Renal cortex interstitium (tissue), 15 donors: ENCODE measurements around the gene OR10W1. TPM values are rescaled to one million over a fixed set of nuclear protein-coding genes. Genes with fewer than 3 reads are reported as not detected.

ENCODE experiments used
- DNase-seq, 11 donors: peaks; one replicate each; pipeline ENCODE4 v3.0.0-alpha.2; 2013; ENCODE audit warnings: low read depth in 9 of 11, low spot score in 4 of 11; ENCODE audit errors: extremely low read depth in 1 of 11
- long read RNA-seq, 16 experiments: transcript quantifications; one replicate each; lab custom pipeline, GENCODE V29; 2026
- polyA plus RNA-seq, 3 donors: library from polyadenylated mRNA; unstranded; fragments of 120-200 nt; gene quantifications; one replicate each; pipeline ENCODE4 v1.2.1, GENCODE V29; 2013; ENCODE audit not compliant: insufficient read length in 3 of 3

OR10W1 gene, protein sequence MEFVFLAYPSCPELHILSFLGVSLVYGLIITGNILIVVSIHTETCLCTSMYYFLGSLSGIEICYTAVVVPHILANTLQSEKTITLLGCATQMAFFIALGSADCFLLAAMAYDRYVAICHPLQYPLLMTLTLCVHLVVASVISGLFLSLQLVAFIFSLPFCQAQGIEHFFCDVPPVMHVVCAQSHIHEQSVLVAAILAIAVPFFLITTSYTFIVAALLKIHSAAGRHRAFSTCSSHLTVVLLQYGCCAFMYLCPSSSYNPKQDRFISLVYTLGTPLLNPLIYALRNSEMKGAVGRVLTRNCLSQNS
- not detected for polyA plus RNA-seq
- long read RNA-seq, donor 1: 0 reads
- long read RNA-seq, donor 2: 0 reads
- long read RNA-seq, donor 3: 0 reads
- long read RNA-seq, donor 4: 0 reads
- long read RNA-seq, donor 5: 0 reads
- long read RNA-seq, donor 6: 0 reads
- long read RNA-seq, donor 7: 0 reads
- long read RNA-seq, donor 8: 0 reads
- long read RNA-seq, donor 9: 0 reads
- long read RNA-seq, donor 10: 0 reads
- long read RNA-seq, donor 11: 0 reads
- long read RNA-seq, donor 12: 0 reads
- long read RNA-seq, donor 13: 0 reads
- long read RNA-seq, donor 14: 0 reads
- long read RNA-seq, donor 15: 0 reads
- long read RNA-seq, donor 16: 0 reads

DNA sequence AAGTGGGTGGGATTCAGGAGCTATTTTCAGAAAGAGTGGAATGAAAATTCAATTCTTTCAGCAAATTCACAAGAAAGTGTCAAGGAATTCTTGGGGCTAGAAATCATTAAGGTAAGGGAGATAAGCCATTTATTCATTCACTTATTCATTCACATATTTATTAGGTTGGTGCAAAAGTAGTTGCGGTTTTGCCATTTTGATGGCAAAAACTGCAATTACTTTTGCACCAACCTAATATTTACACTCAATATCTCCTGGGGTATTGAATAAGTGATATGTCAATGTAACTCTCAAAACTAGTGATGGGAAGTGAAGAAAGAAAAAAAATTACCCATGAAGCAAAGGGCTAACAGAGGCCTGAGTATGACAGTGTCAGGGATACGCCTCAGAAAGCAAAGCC lies at the start of gene OR10W1:
TSS of gene OR10W1 (minus strand) at position 119 of the 400 bp plus-strand sequence. CDS start 402 bp downstream, outside the sequence.
- DNase-seq: no peak

DNA sequence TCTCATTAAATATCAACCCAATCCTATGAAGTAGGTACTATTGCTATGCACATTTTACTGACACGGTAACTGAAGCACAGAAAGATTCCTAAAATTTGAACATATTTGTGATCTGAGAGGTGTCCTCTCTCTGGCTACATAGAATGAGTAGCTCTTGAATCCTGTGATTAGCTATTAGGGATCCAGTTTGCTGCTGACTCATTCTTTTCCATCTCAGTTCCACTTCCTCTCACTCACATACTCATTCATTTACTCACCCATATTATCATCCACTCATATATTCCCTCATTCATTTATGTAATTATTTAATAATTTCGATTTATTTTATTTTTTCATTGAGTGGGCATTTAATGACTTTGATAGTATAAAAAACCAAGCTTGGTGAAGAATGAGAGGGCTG lies 48.1 kb upstream of the OR10W1 start:
- DNase-seq: no peak

DNA sequence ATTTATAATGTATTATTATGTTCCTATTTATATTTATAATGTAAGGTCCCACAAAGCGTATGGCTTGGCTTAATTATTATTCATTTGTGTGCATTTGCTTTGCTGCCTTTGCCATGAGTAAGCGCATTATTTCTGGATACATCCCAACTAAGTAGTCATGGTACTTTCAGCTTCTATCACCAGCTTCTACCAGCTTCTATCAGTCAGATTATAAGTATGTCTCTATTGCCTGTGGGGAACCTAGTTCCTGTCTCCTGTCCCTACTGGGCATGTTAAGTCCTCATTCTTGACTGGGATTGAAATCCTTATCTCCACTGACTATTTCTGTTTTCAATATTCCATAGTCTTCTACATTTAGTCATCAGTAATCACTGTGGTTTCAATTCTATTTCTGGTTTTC lies 33.5 kb upstream of the OR10W1 start:
- DNase-seq: no peak

DNA sequence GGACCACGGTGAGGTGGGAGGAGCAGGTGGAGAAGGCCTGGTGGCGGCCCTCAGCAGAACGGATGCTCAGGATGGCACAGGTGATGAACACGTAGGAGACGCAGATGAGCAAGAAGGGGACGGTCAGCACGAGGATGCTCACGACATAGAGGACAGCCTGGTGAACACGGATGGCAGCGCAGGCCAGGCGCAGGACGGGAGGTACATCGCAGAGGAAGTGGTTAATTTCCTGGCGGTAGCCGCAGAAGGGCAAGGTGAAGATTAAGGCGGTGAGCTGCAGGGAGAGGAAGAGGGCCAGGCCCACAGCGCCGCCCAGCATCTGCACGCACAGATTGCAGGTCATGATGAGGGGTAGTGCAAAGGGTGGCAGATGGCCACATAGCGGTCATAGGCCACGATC lies 24.0 kb upstream of the OR10W1 start:
- DNase-seq: no peak

DNA sequence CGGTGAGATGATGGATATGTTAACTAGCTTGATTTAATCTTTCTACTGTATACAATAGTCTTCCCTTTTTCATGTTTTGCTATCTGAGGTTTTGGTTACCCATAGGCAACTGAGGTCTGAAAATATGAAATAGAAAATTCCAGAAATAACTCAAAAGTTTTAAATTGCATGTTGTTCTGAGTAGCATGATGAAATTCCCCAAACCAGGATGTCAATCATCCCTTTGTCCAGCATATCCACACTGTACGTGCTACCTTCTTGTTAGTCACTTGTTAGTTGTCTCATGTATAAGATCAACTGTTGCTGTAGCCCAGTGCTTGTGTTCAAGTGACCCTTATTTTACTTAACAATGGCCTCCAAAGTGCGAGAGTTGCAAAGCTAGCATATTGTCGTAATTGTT lies 21.2 kb upstream of the OR10W1 start:
- no peak for DNase-seq

DNA sequence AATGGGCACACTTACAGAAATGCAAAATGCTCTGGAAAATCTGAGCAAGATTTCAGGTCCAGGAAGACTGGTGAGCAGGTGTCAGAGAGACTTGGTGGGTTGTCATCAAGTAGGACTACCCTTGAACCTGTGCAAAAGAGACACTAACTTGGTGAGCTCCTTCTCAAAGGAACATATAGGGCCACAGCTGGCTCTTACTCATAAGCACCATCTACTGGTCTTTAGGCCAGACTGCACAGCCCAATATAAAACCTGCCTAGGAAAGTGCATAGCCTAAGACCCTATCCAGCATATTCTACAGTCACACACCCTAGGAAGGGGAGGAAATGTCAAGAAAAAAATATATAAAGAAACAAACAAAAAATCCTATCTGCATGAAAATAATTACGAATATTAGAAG lies 18.2 kb upstream of the OR10W1 start:
- DNase-seq: peak in 1 of 11 donors; percentile 0

DNA sequence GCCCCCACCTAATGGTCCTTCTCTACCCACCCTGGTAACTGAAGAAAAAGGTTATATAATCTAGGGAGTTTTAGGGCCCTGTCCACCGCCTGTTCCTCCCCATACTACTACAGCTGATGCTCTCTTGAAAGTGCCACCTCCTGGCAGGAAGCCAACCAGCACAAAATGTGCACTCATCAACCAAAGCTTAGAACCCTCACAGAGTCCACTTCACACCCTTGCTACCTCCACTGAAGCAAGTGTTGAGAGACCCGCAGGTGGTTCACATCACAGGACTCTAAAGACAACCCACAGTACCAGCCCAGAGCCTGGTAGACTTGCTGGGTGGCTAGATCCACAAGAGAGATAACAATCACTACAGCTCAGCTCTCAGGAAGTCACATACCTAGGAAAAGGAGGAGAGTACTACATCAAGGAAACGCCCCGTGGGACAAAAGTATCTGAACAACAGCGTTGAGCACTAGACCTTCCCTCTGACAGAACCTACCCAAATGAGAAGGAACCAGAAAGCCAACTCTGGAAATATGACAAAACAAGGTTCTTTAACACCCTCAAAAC lies 17.5 kb upstream of the OR10W1 start:
- no peak for DNase-seq

DNA sequence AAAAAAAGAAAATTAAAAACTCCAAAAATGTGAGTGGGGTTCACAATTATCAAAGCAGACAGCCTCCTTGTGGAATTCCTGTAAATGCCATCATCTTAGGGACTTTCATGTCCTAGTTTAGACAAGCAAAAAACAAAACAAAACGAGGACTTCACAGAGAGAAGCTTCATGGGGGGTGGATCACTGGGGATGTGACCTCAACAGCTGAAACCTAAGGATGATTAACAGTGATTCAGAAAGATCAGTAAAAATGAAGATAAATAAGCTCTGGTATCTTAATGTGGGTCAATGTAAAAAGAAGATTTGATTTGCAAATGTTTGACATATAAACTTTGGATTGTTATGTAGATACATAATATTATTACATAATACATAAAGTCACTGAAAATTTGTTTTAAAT lies 8.1 kb upstream of the OR10W1 start:
- DNase-seq: no peak

DNA sequence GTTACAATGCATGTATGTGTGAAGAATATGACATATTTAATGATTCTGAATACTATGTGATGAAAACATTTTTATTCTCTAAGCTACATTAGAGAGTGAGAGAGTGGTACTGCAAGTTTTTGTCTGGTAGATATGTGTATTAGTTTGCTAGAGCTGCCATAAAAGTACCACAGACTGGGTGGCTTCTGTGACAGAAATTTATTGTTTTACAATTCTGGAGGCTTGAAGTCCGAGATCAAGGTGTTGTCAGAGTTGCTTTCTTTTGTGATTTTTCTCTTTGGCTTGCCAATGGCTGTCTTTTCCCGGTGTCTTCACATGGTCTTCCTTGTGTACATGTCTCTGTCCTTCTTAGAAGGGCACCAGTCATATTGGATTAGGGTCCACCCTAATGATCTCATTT lies 6.9 kb upstream of the OR10W1 start:
- DNase-seq: no peak

DNA sequence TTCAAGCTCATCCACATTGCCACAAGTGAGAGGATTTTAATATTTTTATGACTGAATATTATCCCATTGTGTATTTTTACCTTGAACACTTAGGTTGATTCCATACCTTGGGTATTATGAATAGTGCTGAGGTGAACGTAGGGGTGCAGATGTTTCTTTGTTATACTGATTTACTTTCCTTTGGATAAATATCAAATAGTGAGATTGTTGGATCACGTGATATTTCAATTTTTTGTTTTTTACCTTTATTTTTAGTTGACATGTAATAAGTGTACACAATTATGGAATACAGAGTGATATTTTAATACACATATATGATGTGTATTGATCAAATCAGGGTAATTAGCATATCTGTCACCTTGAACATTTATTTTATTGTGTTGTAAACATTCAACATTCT lies 8.1 kb downstream of the OR10W1 start:
- no peak for DNase-seq

DNA sequence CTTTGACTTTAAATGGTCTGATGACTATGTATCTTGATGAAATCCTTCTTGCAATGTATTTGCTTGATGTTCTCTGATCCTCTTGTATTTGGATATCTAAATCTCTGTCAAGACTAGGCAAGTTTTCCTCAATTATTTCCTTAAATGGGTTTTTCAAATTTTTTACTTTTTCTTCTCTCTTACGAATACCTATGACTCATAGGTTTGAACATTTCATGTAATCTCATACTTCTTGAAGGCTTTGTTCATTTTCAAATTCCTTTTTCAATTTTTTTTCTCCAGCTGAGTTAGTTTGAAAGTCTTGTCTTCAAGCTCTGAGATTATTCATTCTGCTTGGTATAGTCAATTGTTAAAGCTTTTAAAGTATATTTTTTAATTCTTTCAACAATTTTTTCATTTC lies 13.1 kb downstream of the OR10W1 start:
- DNase-seq: no peak

DNA sequence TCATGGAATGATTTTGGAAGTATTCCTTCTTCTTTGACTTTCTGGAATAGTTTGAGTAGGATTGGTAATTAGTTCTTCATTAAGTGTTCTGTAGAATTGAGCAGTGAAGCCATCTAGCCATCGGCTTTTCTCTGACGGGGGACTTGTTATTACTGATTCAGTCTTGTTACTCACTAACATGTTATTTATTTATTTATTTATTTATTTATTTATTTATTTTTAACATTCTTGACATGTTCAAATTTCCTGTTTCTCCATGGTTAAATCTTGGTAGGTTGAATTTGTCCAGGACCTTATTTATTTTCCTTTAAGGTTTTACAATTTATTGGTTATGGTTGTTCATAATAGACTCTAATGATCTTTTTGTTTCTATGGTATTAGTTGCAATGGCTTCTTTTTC lies 24.1 kb downstream of the OR10W1 start:
- DNase-seq: no peak

DNA sequence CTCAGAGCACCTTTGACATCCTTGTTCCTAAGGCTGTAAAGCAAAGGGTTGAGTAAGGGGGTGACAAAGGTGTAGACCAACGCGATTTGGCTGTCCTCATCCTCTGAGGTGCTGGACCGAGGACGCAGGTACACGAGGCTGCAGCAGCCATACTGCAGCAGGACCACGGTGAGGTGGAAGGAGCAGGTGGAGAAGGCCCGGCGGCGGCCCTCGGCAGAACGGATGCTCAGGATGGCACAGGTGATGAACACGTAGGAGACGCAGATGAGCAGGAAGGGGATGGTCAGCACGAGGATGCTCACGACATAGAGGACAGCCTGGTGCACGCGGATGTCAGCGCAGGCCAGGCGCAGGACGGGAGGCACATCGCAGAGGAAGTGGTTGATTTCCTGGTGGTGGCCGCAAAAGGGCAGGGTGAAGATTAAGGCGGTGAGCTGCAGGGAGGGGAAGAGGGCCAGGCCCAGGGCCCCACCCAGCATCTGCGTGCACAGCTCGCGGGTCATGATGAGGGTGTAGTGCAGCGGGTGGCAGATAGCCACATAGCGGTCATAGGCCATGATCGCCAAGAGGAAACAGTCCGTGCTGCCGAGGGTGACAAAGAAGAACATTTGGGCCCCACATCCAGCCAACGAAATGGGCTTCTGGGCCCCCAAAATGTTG lies 40.0 kb downstream of the OR10W1 start:
- no peak for DNase-seq

DNA sequence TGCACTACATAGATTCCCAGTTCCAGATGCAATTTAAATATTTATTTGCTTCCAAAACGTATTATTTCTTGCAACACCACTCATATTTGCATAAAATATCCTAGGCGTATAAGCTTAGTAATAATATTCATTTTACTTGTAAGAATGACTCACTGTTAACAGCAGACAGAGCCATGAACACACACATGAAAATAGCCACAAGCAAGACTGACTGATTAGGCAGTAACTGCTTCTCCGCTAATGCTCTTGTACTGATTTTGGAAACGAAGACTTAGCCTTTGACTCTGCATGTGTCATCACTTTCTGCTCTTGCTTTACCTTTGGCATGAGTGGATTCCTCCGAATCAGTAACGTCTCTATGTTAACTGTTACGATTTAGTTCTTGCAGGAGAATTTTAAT lies 45.3 kb downstream of the OR10W1 start:
- DNase-seq: no peak

Other genes starting within 250 kb of the OR10W1 start
- not detected for gene OR9Q1, start 244.4 kb downstream of the OR10W1 start, polyA plus RNA-seq
- gene OR6Q1, start 237.3 kb downstream of the OR10W1 start, polyA plus RNA-seq: not detected
- not detected for gene OR9I1, start 142.7 kb downstream of the OR10W1 start, polyA plus RNA-seq
- not detected for gene OR9Q2, start 79.2 kb downstream of the OR10W1 start, polyA plus RNA-seq
- gene OR1S2, start 64.1 kb downstream of the OR10W1 start, polyA plus RNA-seq: not detected
- gene OR1S1, start 55.5 kb downstream of the OR10W1 start, polyA plus RNA-seq: not detected
- not detected for gene OR10Q1, start 39.3 kb downstream of the OR10W1 start, polyA plus RNA-seq
- not detected for gene OR5B17, start 90.8 kb upstream of the OR10W1 start, polyA plus RNA-seq
- not detected for gene OR5B3, start 138.6 kb upstream of the OR10W1 start, polyA plus RNA-seq
- gene OR5B2, start 159.9 kb upstream of the OR10W1 start, polyA plus RNA-seq: not detected
- gene OR5B12, start 174.0 kb upstream of the OR10W1 start, polyA plus RNA-seq: not detected
- not detected for gene OR5B21, start 239.8 kb upstream of the OR10W1 start, polyA plus RNA-seq